ENCODE data around the gene OR2T6. TPM values are rescaled to one million over a fixed set of nuclear protein-coding genes. Genes with fewer than 3 reads are reported as not detected.

Gene OR2T6
- total and polyA plus RNA-seq, 2 donors (not counting 3 experiments of a cell fraction or from before 2014, with no cell fraction given) = not detected

DNA sequence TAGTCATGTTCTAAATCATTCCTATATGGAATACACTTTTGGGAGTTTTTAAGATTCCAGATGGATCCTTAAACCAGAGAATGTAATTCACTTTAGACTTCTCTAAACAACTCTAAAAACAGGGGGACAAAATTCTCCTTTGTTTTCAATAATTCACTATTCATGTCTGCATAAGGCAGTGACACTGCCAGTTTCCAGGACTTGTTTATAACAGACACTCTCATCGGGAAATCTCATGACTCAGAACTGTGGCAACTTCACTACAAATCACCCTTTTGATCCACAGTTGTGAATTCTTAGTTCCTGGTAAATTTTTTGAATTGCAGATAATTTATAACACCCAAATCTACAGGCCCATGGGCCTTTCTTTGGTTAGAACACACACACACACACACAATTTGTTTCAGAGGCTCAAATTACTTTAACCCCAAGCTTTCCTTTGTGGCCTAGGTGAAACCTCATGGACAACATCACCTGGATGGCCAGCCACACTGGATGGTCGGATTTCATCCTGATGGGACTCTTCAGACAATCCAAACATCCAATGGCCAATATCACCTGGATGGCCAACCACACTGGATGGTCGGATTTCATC is 14.3 kb upstream of the OR2T6 start, which contains the start of gene OR2T4:
Gene OR2T4, plus strand, starts transcription at position 545 of the 595 bp plus-strand sequence. Its CDS starts 0 bp downstream, at position 545.
- Histone ChIP-seq H3K9me3 (replicated peaks; ENCODE audit: control insufficient read depth, insufficient read depth, low read length) (peaks cover 9% of the 10 kb centered on the region), H4K20me1 (replicated peaks; ENCODE audit: control insufficient read depth, extremely low read depth, insufficient read depth, low read length) (no peaks in the 10 kb centered on the region), H3K27me3 (ENCODE audit: control insufficient read depth in 2 of 2, insufficient read depth in 2 of 2, low read length in 2 of 2) (no peaks in the 10 kb centered on the region), H3K36me3 (ENCODE audit: control insufficient read depth in 2 of 2, extremely low read depth in 1 of 2, insufficient read depth in 2 of 2, low read length in 2 of 2) (no peaks in the 10 kb centered on the region), H3K27ac (ENCODE audit: insufficient read depth, low read depth, low read length) (no peak within 1 kb of the TSS), H2AFZ (ENCODE audit: low read depth, low read length) (no peak within 1 kb of the TSS), H3K4me2 (ENCODE audit: insufficient read depth, low read length) (no peak within 1 kb of the TSS), H3K9me1 (replicated peaks; ENCODE audit: control insufficient read depth, extremely low read depth, insufficient read depth, low read length) (no peaks in the 10 kb centered on the region), H3K4me3 (replicated peaks in 1 of 3; ENCODE audit: insufficient read depth in 1 of 3, low read depth in 1 of 3, low read length in 3 of 3) (no peak within 1 kb of the TSS), H3K4me1 (ENCODE audit: control insufficient read depth, extremely low read depth, insufficient read depth, low read length) (no peaks in the 10 kb centered on the region), H3K9ac (replicated peaks; ENCODE audit: extremely low read depth, insufficient read depth, low read length) (no peak within 1 kb of the TSS), H3K79me2 (ENCODE audit: control insufficient read depth, insufficient read depth, low read length) (no peaks in the 10 kb centered on the region)
- dilution Hi-C loops (cut with MboI; ENCODE audit: extremely low pct_ligation_motif_present, low sequenced_read_pairs) (no loop called here), intact Hi-C loops (cut with micrococcal nuclease) (no loop called here)
- POLR2A ChIA-PET = no interaction called here
- BruUV-seq (replicated peaks) = no TSS peak
- FAIRE-seq (no peak), DNase-seq (ENCODE audit: low read depth, low spot score) (no peak)
- CTCF ChIA-PET = no interaction called here
- TF ChIP-seq JUN (IDR thresholded peaks at IDR 0.05; ENCODE audit: borderline replicate concordance, insufficient read depth, insufficient read length, low read depth) (no peak), GATA2 (IDR thresholded peaks at IDR 0.05; ENCODE audit: insufficient read depth, insufficient read length, low read depth, low read length) (no peak), MYC (IDR thresholded peaks at IDR 0.05; ENCODE audit: low read depth, low read length) (no peak), FOS (IDR thresholded peaks at IDR 0.05; ENCODE audit: borderline replicate concordance, insufficient read depth, low read length) (no peak), EZH2 (IDR thresholded peaks at IDR 0.05; ENCODE audit: borderline replicate concordance, low read depth, low read length, severe bottlenecking) (no peak), POLR2AphosphoS5 (IDR thresholded peaks at IDR 0.05; ENCODE audit: insufficient read depth, low read depth, low read length) (no peak)
- TF ChIP-seq, protein P1, sequence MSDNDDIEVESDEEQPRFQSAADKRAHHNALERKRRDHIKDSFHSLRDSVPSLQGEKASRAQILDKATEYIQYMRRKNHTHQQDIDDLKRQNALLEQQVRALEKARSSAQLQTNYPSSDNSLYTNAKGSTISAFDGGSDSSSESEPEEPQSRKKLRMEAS (IDR thresholded peaks at IDR 0.05; ENCODE audit: insufficient read depth, insufficient read length) = no peak

DNA sequence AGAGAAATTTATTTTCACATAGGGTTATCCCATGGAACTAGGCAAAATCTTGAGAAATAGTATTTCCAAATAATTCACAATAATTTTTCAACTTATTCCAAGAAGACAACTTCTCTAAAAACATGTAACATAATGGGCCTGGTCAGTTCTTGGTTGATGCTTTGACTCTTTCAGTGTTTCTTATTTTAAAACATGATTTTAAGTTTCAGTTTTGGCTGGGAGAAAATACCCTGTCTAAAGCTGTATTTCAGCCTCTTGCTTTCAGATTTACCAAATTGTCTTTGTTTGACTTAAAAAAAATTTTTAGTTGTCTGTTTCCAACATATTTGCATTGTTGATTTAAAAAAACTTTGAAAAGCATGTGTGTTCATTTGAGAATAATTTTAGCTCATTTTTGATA is 8.9 kb upstream of the OR2T6 start:
- Histone ChIP-seq H2AFZ (ENCODE audit: low read depth, low read length) (no peak overlapping the region), H3K4me1 (ENCODE audit: control insufficient read depth, extremely low read depth, insufficient read depth, low read length) (no peaks in the 10 kb centered on the region), H3K27ac (ENCODE audit: insufficient read depth, low read depth, low read length) (no peak overlapping the region), H3K79me2 (ENCODE audit: control insufficient read depth, insufficient read depth, low read length) (no peaks in the 10 kb centered on the region), H3K4me3 (replicated peaks in 1 of 3; ENCODE audit: insufficient read depth in 1 of 3, low read depth in 1 of 3, low read length in 3 of 3) (no peak overlapping the region), H3K27me3 (ENCODE audit: control insufficient read depth in 2 of 2, insufficient read depth in 2 of 2, low read length in 2 of 2) (no peaks in the 10 kb centered on the region), H3K9me3 (replicated peaks; ENCODE audit: control insufficient read depth, insufficient read depth, low read length) (peaks cover 2% of the 10 kb centered on the region), H4K20me1 (replicated peaks; ENCODE audit: control insufficient read depth, extremely low read depth, insufficient read depth, low read length) (no peaks in the 10 kb centered on the region), H3K36me3 (ENCODE audit: control insufficient read depth in 2 of 2, extremely low read depth in 1 of 2, insufficient read depth in 2 of 2, low read length in 2 of 2) (no peaks in the 10 kb centered on the region), H3K9me1 (replicated peaks; ENCODE audit: control insufficient read depth, extremely low read depth, insufficient read depth, low read length) (no peaks in the 10 kb centered on the region), H3K4me2 (ENCODE audit: insufficient read depth, low read length) (no peak overlapping the region), H3K9ac (replicated peaks; ENCODE audit: extremely low read depth, insufficient read depth, low read length) (no peak overlapping the region)
- FAIRE-seq (no peak), DNase-seq (ENCODE audit: low read depth, low spot score) (no peak)
- BruUV-seq (replicated peaks) = no TSS peak
- TF ChIP-seq POLR2AphosphoS5 (IDR thresholded peaks at IDR 0.05; ENCODE audit: insufficient read depth, low read depth, low read length) (no peak), POLR2A (IDR thresholded peaks at IDR 0.05; ENCODE audit: low read depth, low read length) (no peak)
- POLR2A ChIA-PET = no interaction called here
- dilution Hi-C loops (cut with MboI; ENCODE audit: extremely low pct_ligation_motif_present, low sequenced_read_pairs) (no loop called here), intact Hi-C loops (cut with micrococcal nuclease) (no loop called here)
- CTCF ChIA-PET = no interaction called here

Data from endothelial cell of umbilical vein (primary cell).